ENCODE data around the gene CA7.

The CA7 gene

GRCh38 chr16:66832661-66833305 is 11.4 kb upstream of the CA7 start:
- TF ChIP-seq CTCF (IDR thresholded peaks at IDR 0.05; ENCODE audit: control insufficient read depth, insufficient read depth, low read depth, low read length, missing control alignments), result no peak
- DNase-seq (ENCODE audit: low read depth), result peak; percentile 37
- no peak overlapping the region for H3K4me3 ChIP-seq (ENCODE audit: control insufficient read depth, low read depth, low read length)

- no peak for TF ChIP-seq CTCF (IDR thresholded peaks at IDR 0.05; ENCODE audit: control insufficient read depth, insufficient read depth, low read depth, low read length, missing control alignments)
- no peak for DNase-seq (ENCODE audit: low read depth)
- no peak overlapping the region for H3K4me3 ChIP-seq (ENCODE audit: control insufficient read depth, low read depth, low read length)
Observed at GRCh38 chr16:66834746-66835145, 9.5 kb upstream of the CA7 start.

GRCh38 chr16:66840883-66841282 is 3.3 kb upstream of the CA7 start:
- no peak overlapping the region for H3K4me3 ChIP-seq (ENCODE audit: control insufficient read depth, low read depth, low read length)
- DNase-seq (ENCODE audit: low read depth), result no peak
- no peak for TF ChIP-seq CTCF (IDR thresholded peaks at IDR 0.05; ENCODE audit: control insufficient read depth, insufficient read depth, low read depth, low read length, missing control alignments)

- DNase-seq (ENCODE audit: low read depth), result no peak
- no peak for TF ChIP-seq CTCF (IDR thresholded peaks at IDR 0.05; ENCODE audit: control insufficient read depth, insufficient read depth, low read depth, low read length, missing control alignments)
- no peak overlapping the region for H3K4me3 ChIP-seq (ENCODE audit: control insufficient read depth, low read depth, low read length)
Observed at GRCh38 chr16:66841366-66841765, 2.8 kb upstream of the CA7 start.

GRCh38 chr16:66842765-66843164 is 1.4 kb upstream of the CA7 start:
- no peak overlapping the region for H3K4me3 ChIP-seq (ENCODE audit: control insufficient read depth, low read depth, low read length)
- DNase-seq (ENCODE audit: low read depth), result no peak
- no peak for TF ChIP-seq CTCF (IDR thresholded peaks at IDR 0.05; ENCODE audit: control insufficient read depth, insufficient read depth, low read depth, low read length, missing control alignments)

- no peak for TF ChIP-seq CTCF (IDR thresholded peaks at IDR 0.05; ENCODE audit: control insufficient read depth, insufficient read depth, low read depth, low read length, missing control alignments)
- DNase-seq (ENCODE audit: low read depth), result no peak
Observed at GRCh38 chr16:66843191-66843590, 1.0 kb upstream of the CA7 start.

GRCh38 chr16:66844009-66844341 is 239 bp upstream of the CA7 start:
- H3K4me3 ChIP-seq (ENCODE audit: control insufficient read depth, low read depth, low read length), result no peak overlapping the region
- no peak for TF ChIP-seq CTCF (IDR thresholded peaks at IDR 0.05; ENCODE audit: control insufficient read depth, insufficient read depth, low read depth, low read length, missing control alignments)
- DNase-seq (ENCODE audit: low read depth), result no peak

More at GRCh38 chr16:66843191-66843590, 1.0 kb upstream of the CA7 start:
- H3K4me3 ChIP-seq (ENCODE audit: control insufficient read depth, low read depth, low read length), result no peak overlapping the region

All from AG09309 (cell line).